Body of pancreas (tissue), 4 donors: ENCODE results near the gene WDR86. TPM values are rescaled to one million over a fixed set of nuclear protein-coding genes. Genes with fewer than 3 reads are reported as not detected.

Source experiments
- ATAC-seq: fragments of 150-250 bp; one replicate; pipeline ENCODE4 v1.9.1; 2016
- DNase-seq, 4 donors: peaks; one replicate each; pipeline ENCODE4 v3.0.0-alpha.2; 2019
- H3K27ac ChIP-seq, 4 donors: fragments of 200-600 bp; sonication (generic); 1 replicate in 3 of 4; 2 replicates in 1 of 4; pipeline versions ENCODE4 v1.5.1 to v1.6.1; 2016 to 2019; ENCODE audit warnings: mild to moderate bottlenecking in 1 of 4, mixed read lengths in 1 of 4, moderate library complexity in 1 of 4
- H3K27me3 ChIP-seq, 2 donors: fragments of 200-600 bp; sonication (generic); one replicate each; pipeline ENCODE4 v1.6.0; 2016; ENCODE audit warnings: mild to moderate bottlenecking in 1 of 2
- H3K36me3 ChIP-seq, 2 donors: fragments of 200-600 bp; sonication (generic); replicated peaks in 1 of 2; 2 replicates each; pipeline ENCODE4 v1.5.1; 2016; ENCODE audit warnings: low read depth in 2 of 2; ENCODE audit not compliant: insufficient read depth in 1 of 2
- H3K4me1 ChIP-seq: fragments of 200-600 bp; sonication (generic); one replicate; pipeline ENCODE4 v1.6.0; 2016
- H3K4me3 ChIP-seq, 2 donors: fragments of 200-600 bp; sonication (generic); 1 replicate in 1 of 2; 2 replicates in 1 of 2; pipeline ENCODE4 v1.5.1; 2016 to 2019
- H3K9me3 ChIP-seq, 3 donors: fragments of 200-600 bp; sonication (generic); 1 replicate in 2 of 3; 2 replicates in 1 of 3; pipeline ENCODE4 v1.5.1; 2016
- CTCF ChIP-seq, 7 experiments: fragments of 450-650 bp in 4 of 7; fragments of 200-600 bp in 3 of 7; sonication (generic) in 3 of 7; IDR thresholded peaks; one replicate each; pipeline ENCODE4 v1.5.1; 2016 to 2019; ENCODE audit warnings: antibody characterized with exemption in 7 of 7
- POLR2A ChIP-seq, 3 donors: fragments of 450-650 bp; IDR thresholded peaks; one replicate each; pipeline ENCODE4 v1.6.1; 2016; ENCODE audit warnings: antibody characterized with exemption in 3 of 3, mild to moderate bottlenecking in 2 of 3
- WGBS, 2 donors: methylation state at CpG; one replicate each; pipeline ENCODE4 v1.1.5; 2017; 5-methylcytosine and 5-hydroxymethylcytosine counted together
- intact Hi-C: fragments of 100-400 bp; cut with DNase I; formaldehyde crosslinking; loops from one replicate; pipeline ENCODE4 v1.15.1; 2023
- total RNA-seq, 2 donors: library from RNA; depleted of rRNA; stranded (reverse); fragments of >200 nt; gene quantifications; one replicate each; pipeline ENCODE4 v1.1.0, GENCODE V29; 2016

Gene WDR86
- total RNA-seq, 2 donors from 2014 or later = 3.9 to 11.2 TPM

GRCh38 chr7:151412318-151412717 lies 2.5 kb upstream of the WDR86 start:
- H3K27ac ChIP-seq = no peak overlapping the region
- H3K27me3 ChIP-seq = peaks cover 0 to 12% of the 10 kb centered on the region in 2 donors
- WGBS, 2 donors = 79 to 83% methylated on average over 4 of the region's 4 CpGs
- no peak for DNase-seq
- TF ChIP-seq CTCF (IDR thresholded peaks at IDR 0.05) = no peak
- no peak for TF ChIP-seq POLR2A (IDR thresholded peaks at IDR 0.05)
- H3K36me3 ChIP-seq = no peaks in the 10 kb centered on the region
- intact Hi-C loops = no loop called here
- ATAC-seq = no peak
- no peaks in the 10 kb centered on the region for H3K9me3 ChIP-seq
- no peak overlapping the region for H3K4me3 ChIP-seq
- peaks cover 17% of the 10 kb centered on the region for H3K4me1 ChIP-seq

DNA sequence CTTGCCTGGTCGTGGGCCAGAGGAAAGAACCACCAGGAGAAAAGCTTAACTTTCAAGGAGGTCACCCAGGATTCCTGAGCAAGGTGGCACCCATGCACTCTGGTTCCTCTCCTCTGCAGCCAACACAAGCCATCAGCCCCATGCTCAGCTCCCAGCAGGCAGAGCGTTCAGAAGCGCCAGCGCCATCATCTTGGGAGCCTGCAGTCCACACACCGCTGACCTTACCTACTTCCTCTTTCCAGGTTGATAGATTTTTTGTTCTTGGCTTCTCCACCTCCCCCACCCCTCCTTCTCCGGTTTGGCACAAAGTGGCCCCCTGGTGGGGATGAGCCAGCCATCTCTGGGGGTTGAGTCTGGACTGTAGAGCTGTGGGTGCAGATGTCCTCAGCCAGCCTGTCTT lies 1.7 kb upstream of the WDR86 start:
- H3K36me3 ChIP-seq = no peaks in the 10 kb centered on the region
- H3K4me1 ChIP-seq = peaks cover 17% of the 10 kb centered on the region
- intact Hi-C loops = no loop called here
- H3K9me3 ChIP-seq = no peaks in the 10 kb centered on the region
- WGBS, 2 donors = 70 to 83% methylated on average over 5 to 6 of the region's 6 CpGs
- H3K4me3 ChIP-seq = no peak overlapping the region
- no peak overlapping the region for H3K27ac ChIP-seq
- ATAC-seq (no peak), DNase-seq (no peak)
- H3K27me3 ChIP-seq = peaks cover 0 to 12% of the 10 kb centered on the region in 2 donors
- TF ChIP-seq POLR2A (IDR thresholded peaks at IDR 0.05) (no peak), CTCF (IDR thresholded peaks at IDR 0.05) (no peak)

DNA sequence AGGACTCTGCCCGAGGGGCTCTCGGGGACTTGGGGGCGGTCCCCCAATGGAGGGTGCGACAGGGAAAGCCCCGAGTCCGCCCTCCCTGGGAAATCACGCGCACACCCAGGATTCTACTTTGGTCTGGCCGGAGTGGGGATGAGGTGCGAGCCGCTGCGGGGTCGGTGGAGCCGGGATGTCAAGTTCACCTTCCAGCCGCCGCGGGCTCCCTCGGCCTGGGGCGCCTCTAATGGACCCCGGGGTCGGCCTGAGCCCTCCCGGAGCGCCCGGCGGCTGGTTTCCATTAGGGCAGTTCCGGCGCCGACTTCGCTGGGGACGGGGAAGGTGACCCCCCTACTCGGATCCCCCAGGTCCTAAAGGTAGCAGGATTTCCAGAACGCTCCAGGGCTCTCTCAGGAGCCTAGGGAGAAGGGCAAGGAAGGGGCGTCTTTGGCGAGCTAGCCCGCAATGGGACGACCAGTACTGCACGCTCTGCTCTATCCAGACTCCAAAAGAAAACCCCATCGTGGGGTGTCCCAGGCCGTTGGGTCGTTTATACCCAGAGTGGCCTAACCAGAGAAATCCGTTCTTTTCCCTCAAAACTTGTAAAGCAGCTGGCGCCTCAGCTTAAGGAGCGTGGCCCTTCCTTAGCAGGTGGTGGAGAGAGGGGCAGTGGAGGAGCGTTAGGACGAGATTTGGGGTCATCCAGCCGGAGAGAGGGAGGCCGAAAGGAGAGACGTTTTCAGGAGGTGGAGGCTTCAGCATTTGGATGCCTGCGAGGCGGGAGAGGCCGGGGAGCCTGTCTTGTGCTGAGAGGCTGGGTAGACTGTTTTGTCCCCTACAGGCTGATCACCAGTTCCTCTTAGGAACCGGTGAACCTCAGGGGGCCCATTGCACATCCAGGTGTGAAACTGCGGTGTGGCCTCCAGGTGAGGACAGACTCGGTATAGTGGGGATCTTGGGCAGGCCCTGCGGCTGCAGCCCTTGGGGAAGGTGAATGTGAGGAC lies 860 bp upstream of the WDR86 start:
- DNase-seq (no peak), ATAC-seq (peak; percentile 6)
- intact Hi-C loops = no loop called here
- H3K36me3 ChIP-seq = no peaks in the 10 kb centered on the region
- peak overlapping the region; percentile 13 to 28 for H3K4me3 ChIP-seq
- H3K9me3 ChIP-seq = no peaks in the 10 kb centered on the region
- TF ChIP-seq POLR2A (IDR thresholded peaks at IDR 0.05) = no peak
- no peak for TF ChIP-seq CTCF (IDR thresholded peaks at IDR 0.05)
- no peak overlapping the region for H3K27ac ChIP-seq
- 37 to 48% methylated on average over 20 to 51 of the region's 55 CpGs for WGBS, 2 donors
- peaks cover 0 to 12% of the 10 kb centered on the region in 2 donors for H3K27me3 ChIP-seq
- H3K4me1 ChIP-seq = peaks cover 17% of the 10 kb centered on the region

- no peaks in the 10 kb centered on the region for H3K36me3 ChIP-seq
- 16 to 52% methylated on average over 15 to 58 of the region's 61 CpGs for whole genome bisulfite sequencing, 2 donors
- peaks cover 17% of the 10 kb centered on the region for H3K4me1 ChIP-seq
- H3K27me3 ChIP-seq = peaks cover 0 to 12% of the 10 kb centered on the region in 2 donors
- peak overlapping the region in 1 of 2 donors; percentile 13 for H3K4me3 ChIP-seq
- intact Hi-C loops = no loop called here
- ATAC-seq (peak; percentile 20), DNase-seq (peak in 1 of 4 donors; percentile 31)
- H3K9me3 ChIP-seq = no peaks in the 10 kb centered on the region
- TF ChIP-seq POLR2A (IDR thresholded peaks at IDR 0.05) = no peak
- peak overlapping the region in 2 of 4 donors; percentile 8 to 29 for H3K27ac ChIP-seq
Measured at GRCh38 chr7:151408839-151409666, 785 bp downstream of the WDR86 start.

DNA sequence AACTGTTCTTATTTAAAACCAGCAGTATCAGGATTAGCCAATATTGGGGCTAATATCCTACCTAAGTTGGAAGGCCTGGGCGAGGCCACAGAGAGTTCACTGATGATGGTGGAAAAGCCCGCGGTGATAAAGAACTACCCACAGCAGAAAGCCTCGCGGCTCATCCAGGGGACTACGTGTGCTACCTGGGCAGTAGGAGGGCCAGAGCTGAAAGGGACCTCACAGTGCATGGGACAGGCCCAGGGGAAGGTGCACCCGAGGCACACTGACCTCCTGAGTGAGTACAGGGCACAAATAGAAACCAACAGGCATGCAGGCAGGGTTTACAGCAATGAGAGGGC lies 1.4 kb downstream of the WDR86 start:
- ATAC-seq = no peak
- intact Hi-C loops = no loop called here
- Histone ChIP-seq H3K4me3 (no peak overlapping the region), H3K36me3 (no peaks in the 10 kb centered on the region), H3K4me1 (peaks cover 17% of the 10 kb centered on the region), H3K9me3 (no peaks in the 10 kb centered on the region), H3K27ac (peak overlapping the region in 1 of 4 donors; percentile 29), H3K27me3 (peaks cover 0 to 12% of the 10 kb centered on the region in 2 donors)
- no peak for DNase-seq
- 81 to 95% methylated on average over 7 of the region's 7 CpGs for WGBS, 2 donors
- TF ChIP-seq CTCF (IDR thresholded peaks at IDR 0.05) (no peak), POLR2A (IDR thresholded peaks at IDR 0.05) (no peak)
